Right cardiac atrium (tissue), 5 donors: ENCODE results near the gene DGKD. TPM values are rescaled to one million over a fixed set of nuclear protein-coding genes. Genes with fewer than 3 reads are reported as not detected.

Experiments used
- ATAC-seq, 2 donors: fragments of 200-7000 bp; cut with Tn5 transposase; one replicate each; pipeline versions ENCODE4 v1.8.0 to v1.9.1; 2020; ENCODE audit warnings: moderate library complexity in 2 of 2, mild to moderate bottlenecking in 1 of 2
- DNase-seq, 3 donors: peaks; one replicate each; pipeline ENCODE4 v3.0.0-alpha.2; 2020
- H3K27ac ChIP-seq: one replicate; pipeline ENCODE4 v1.5.1; 2013; ENCODE audit warnings: mild to moderate bottlenecking, low read length, control low read depth, moderate library complexity
- H3K27me3 ChIP-seq: one replicate; pipeline ENCODE4 v1.6.1; 2013; ENCODE audit not compliant: control insufficient read depth, insufficient read depth
- H3K4me1 ChIP-seq: one replicate; pipeline ENCODE4 v1.6.1; 2013; ENCODE audit warnings: low read length; ENCODE audit not compliant: control insufficient read depth, insufficient read depth
- H3K4me3 ChIP-seq: one replicate; pipeline ENCODE4 v1.5.1; 2013; ENCODE audit warnings: low read length, control low read depth
- H3K9me3 ChIP-seq: one replicate; pipeline ENCODE4 v1.6.1; 2013; ENCODE audit warnings: low read length; ENCODE audit not compliant: control insufficient read depth
- WGBS: extraction: QIAGEN DNeasy Blood & Tissue Kit; methylation state at CpG from one replicate; pipeline ENCODE4 v1.1.7; 2013; 5-methylcytosine and 5-hydroxymethylcytosine counted together
- intact Hi-C, 4 donors: fragments of 100-400 bp; cut with DNase I; formaldehyde crosslinking; loops; one replicate each; pipeline versions ENCODE4 v1.11.0 to v1.14.0; 2022 to 2023
- polyA plus RNA-seq: library from polyadenylated mRNA; stranded (reverse); fragments of 200-250 nt; gene quantifications from one replicate; pipeline ENCODE4 v1.2.3, GENCODE V29; 2013
- total RNA-seq, 4 donors: library from RNA; stranded (reverse); fragmentation: NEBNext Ultra II Directional; extraction: Animal tissue kit (Norgen Biotek cat#: 25700); gene quantifications; one replicate each; pipeline ENCODE4 v1.2.1, GENCODE V29; 2021
- donor health status: healthy with polysubstance abuse.
- donor health status: DM: no; HTN: yes; CAD: no.
- donor health status: DM: no; HTN: no; CAD: no.
- donor health status: DM: no; HTN: yes; CAD: no; lungs with severe emphysema.
- donor health status: DM: yes; HTN: yes; CAD: no.

DGKD gene
- total and polyA plus RNA-seq, 5 donors, result 17.9 to 44.9 (median 34.5) TPM

GRCh38 chr2:233474308-233475160 lies 120.2 kb downstream of the DGKD start:
- intact Hi-C loops, result no loop called here
- WGBS, result 73% methylated on average over 22 of the region's 22 CpGs
- H3K4me3 ChIP-seq, result no peak overlapping the region
- H3K4me1 ChIP-seq, result no peaks in the 10 kb centered on the region
- no peaks in the 10 kb centered on the region for H3K9me3 ChIP-seq
- DNase-seq, result no peak
- no peak for ATAC-seq
- no peak overlapping the region for H3K27ac ChIP-seq
- no peaks in the 10 kb centered on the region for H3K27me3 ChIP-seq

GRCh38 chr2:233476063-233476410 lies 121.7 kb downstream of the DGKD start:
- Histone ChIP-seq H3K9me3 (no peaks in the 10 kb centered on the region), H3K27ac (no peak overlapping the region), H3K4me1 (no peaks in the 10 kb centered on the region), H3K27me3 (no peaks in the 10 kb centered on the region), H3K4me3 (no peak overlapping the region)
- 88% methylated on average over 14 of the region's 14 CpGs for WGBS
- ATAC-seq (no peak), DNase-seq (no peak)
- intact Hi-C loops, result no loop called here

GRCh38 chr2:233476651-233477547 lies 122.6 kb downstream of the DGKD start:
- no peak overlapping the region for H3K27ac ChIP-seq
- 93% methylated on average over 45 of the region's 45 CpGs for WGBS
- H3K4me3 ChIP-seq, result no peak overlapping the region
- no peaks in the 10 kb centered on the region for H3K4me1 ChIP-seq
- H3K9me3 ChIP-seq, result no peaks in the 10 kb centered on the region
- H3K27me3 ChIP-seq, result no peaks in the 10 kb centered on the region
- ATAC-seq, result no peak
- no peak for DNase-seq
- intact Hi-C loops, result no loop called here

- Histone ChIP-seq H3K27me3 (no peaks in the 10 kb centered on the region), H3K4me1 (no peaks in the 10 kb centered on the region), H3K4me3 (no peak overlapping the region), H3K27ac (no peak overlapping the region), H3K9me3 (no peaks in the 10 kb centered on the region)
- no peak for DNase-seq
- intact Hi-C loops, result no loop called here
- ATAC-seq, result no peak
- WGBS, result 90% methylated on average over 29 of the region's 29 CpGs
Measured at GRCh38 chr2:233477548-233478433, 123.5 kb downstream of the DGKD start.

GRCh38 chr2:233479616-233480489 lies 125.6 kb downstream of the DGKD start:
- intact Hi-C loops, result no loop called here
- Histone ChIP-seq H3K4me1 (no peaks in the 10 kb centered on the region), H3K27ac (no peak overlapping the region), H3K9me3 (no peaks in the 10 kb centered on the region), H3K27me3 (no peaks in the 10 kb centered on the region), H3K4me3 (no peak overlapping the region)
- no peak for DNase-seq
- ATAC-seq, result peak in 1 of 2 donors; percentile 4
- 91% methylated on average over 27 of the region's 27 CpGs for WGBS

- no peak overlapping the region for H3K4me3 ChIP-seq
- ATAC-seq (peak in 1 of 2 donors; percentile 10), DNase-seq (no peak)
- intact Hi-C loops, result no loop called here
- no peaks in the 10 kb centered on the region for H3K9me3 ChIP-seq
- 81% methylated on average over 21 of the region's 21 CpGs for WGBS
- H3K4me1 ChIP-seq, result no peaks in the 10 kb centered on the region
- H3K27ac ChIP-seq, result no peak overlapping the region
- no peaks in the 10 kb centered on the region for H3K27me3 ChIP-seq
Measured at GRCh38 chr2:233480490-233481202, 126.4 kb downstream of the DGKD start.

- DNase-seq (no peak), ATAC-seq (no peak)
- Histone ChIP-seq H3K9me3 (no peaks in the 10 kb centered on the region), H3K4me3 (no peak overlapping the region), H3K27me3 (no peaks in the 10 kb centered on the region), H3K27ac (no peak overlapping the region), H3K4me1 (no peaks in the 10 kb centered on the region)
- WGBS, result 78% methylated on average over 22 of the region's 22 CpGs
- intact Hi-C loops, result no loop called here
Measured at GRCh38 chr2:233481368-233482142, 127.3 kb downstream of the DGKD start.

- intact Hi-C loops, result no loop called here
- peaks cover 3% of the 10 kb centered on the region for H3K4me1 ChIP-seq
- 62% methylated on average over 5 of the region's 5 CpGs for whole genome bisulfite sequencing
- no peaks in the 10 kb centered on the region for H3K9me3 ChIP-seq
- no peak overlapping the region for H3K4me3 ChIP-seq
- no peak overlapping the region for H3K27ac ChIP-seq
- DNase-seq (no peak), ATAC-seq (no peak)
- H3K27me3 ChIP-seq, result no peaks in the 10 kb centered on the region
Measured at GRCh38 chr2:233482616-233483015, 128.3 kb downstream of the DGKD start.

GRCh38 chr2:233485726-233486125 lies 131.4 kb downstream of the DGKD start:
- H3K4me3 ChIP-seq, result no peak overlapping the region
- no peaks in the 10 kb centered on the region for H3K27me3 ChIP-seq
- H3K9me3 ChIP-seq, result no peaks in the 10 kb centered on the region
- ATAC-seq (no peak), DNase-seq (no peak)
- intact Hi-C loops, result no loop called here
- peaks cover 3% of the 10 kb centered on the region for H3K4me1 ChIP-seq
- no peak overlapping the region for H3K27ac ChIP-seq
- 95% methylated on average over 15 of the region's 15 CpGs for WGBS
